Progenitor cell of endocrine pancreas (in vitro differentiated cells): ENCODE data around the gene ACP4. TPM values are rescaled to one million over a fixed set of nuclear protein-coding genes. Genes with fewer than 3 reads are reported as not detected.
"Not testable (repeated sequence)": the region's sequence is repeated elsewhere in the genome, so short reads cannot be mapped to it uniquely, and the experiment has no call there.

Source experiments
- DNase-seq: peaks from one replicate; pipeline ENCODE4 v3.0.0; 2021; ENCODE audit warnings: low spot score; ENCODE audit not compliant: unreplicated experiment
- H3K27ac Mint-ChIP-seq: 2 replicates; pipeline ENCODE4 v1.8.0; 2021; ENCODE audit warnings: mild to moderate bottlenecking, moderate library complexity, mixed read lengths
- H3K27me3 Mint-ChIP-seq: 2 replicates; pipeline ENCODE4 v1.8.0; 2021; ENCODE audit warnings: mixed read lengths
- H3K36me3 Mint-ChIP-seq: 2 replicates; pipeline ENCODE4 v1.8.0; 2022; ENCODE audit warnings: mixed read lengths; ENCODE audit not compliant: insufficient read depth
- H3K4me1 Mint-ChIP-seq: 2 replicates; pipeline ENCODE4 v1.8.0; 2021; ENCODE audit warnings: low read depth, mixed read lengths
- H3K4me3 Mint-ChIP-seq: 2 replicates; pipeline ENCODE4 v1.8.0; 2021; ENCODE audit warnings: low read depth, mild to moderate bottlenecking, moderate library complexity, mixed read lengths
- H3K9me3 Mint-ChIP-seq: 2 replicates; pipeline ENCODE4 v1.8.0; 2021; ENCODE audit warnings: low read depth, mixed read lengths
- total RNA-seq: library from RNA; stranded (reverse); gene quantifications from 2 replicates; pipeline ENCODE4 v1.2.1, GENCODE V29; 2021
- TF ChIP-seq, protein P1 (sequence below): fragments of 200-600 bp; sonication (generic); IDR thresholded peaks from one replicate; pipeline ENCODE4 v1.5.0; 2021; ENCODE audit warnings: antibody characterized with exemption, mild to moderate bottlenecking; ENCODE audit not compliant: unreplicated experiment

ACP4 gene
- total RNA-seq, 1 donor from 2014 or later, result not detected

DNA sequence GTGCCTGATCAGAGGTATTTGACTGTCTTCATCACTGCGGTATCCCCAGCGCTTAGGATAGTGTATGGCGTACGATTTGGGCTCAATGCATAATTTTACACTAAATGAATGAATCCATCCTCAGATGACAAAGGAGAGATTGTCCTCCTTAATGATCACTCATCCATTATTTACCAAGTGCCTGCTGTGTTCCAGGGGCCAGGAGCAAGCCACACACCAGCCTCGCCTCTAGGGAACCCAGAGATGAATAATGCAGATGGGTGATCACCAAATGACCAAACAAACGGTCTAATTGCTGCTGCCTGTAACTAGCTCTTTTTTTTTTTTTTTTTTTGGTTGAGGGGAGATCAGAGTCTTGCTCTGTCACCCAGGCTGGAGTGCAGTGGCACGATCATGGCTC is 25.8 kb upstream of the ACP4 start:
- Mint-ChIP-seq H3K4me3 (no peak overlapping the region), H3K27ac (no peak overlapping the region), H3K9me3 (peaks cover 3% of the 10 kb centered on the region), H3K27me3 (peaks cover 20% of the 10 kb centered on the region), H3K4me1 (no peaks in the 10 kb centered on the region), H3K36me3 (no peaks in the 10 kb centered on the region)
- TF ChIP-seq, protein P1, sequence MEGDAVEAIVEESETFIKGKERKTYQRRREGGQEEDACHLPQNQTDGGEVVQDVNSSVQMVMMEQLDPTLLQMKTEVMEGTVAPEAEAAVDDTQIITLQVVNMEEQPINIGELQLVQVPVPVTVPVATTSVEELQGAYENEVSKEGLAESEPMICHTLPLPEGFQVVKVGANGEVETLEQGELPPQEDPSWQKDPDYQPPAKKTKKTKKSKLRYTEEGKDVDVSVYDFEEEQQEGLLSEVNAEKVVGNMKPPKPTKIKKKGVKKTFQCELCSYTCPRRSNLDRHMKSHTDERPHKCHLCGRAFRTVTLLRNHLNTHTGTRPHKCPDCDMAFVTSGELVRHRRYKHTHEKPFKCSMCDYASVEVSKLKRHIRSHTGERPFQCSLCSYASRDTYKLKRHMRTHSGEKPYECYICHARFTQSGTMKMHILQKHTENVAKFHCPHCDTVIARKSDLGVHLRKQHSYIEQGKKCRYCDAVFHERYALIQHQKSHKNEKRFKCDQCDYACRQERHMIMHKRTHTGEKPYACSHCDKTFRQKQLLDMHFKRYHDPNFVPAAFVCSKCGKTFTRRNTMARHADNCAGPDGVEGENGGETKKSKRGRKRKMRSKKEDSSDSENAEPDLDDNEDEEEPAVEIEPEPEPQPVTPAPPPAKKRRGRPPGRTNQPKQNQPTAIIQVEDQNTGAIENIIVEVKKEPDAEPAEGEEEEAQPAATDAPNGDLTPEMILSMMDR, result no peak
- DNase-seq, result no peak

DNA sequence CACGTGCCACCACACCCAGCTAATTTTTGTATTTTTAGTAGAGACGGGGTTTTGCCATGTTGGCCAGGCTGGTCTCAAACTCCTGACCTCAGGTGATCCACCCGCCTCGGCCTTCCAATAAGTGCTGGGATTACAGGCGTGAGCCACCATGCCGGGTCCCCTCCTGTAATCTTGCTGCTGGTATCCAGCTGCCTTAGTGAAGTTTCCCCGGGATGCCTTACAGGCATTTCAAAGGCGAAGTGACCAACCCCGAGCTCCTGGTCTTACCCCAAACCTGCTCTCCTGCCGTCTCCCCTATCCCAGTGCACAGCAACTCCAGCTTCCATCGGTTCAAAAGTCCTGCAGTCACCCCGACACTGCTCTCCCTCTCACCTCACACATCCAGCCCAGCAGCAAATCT is 23.5 kb upstream of the ACP4 start:
- H3K9me3 Mint-ChIP-seq, H3K36me3 Mint-ChIP-seq: not testable (repeated sequence)

DNA sequence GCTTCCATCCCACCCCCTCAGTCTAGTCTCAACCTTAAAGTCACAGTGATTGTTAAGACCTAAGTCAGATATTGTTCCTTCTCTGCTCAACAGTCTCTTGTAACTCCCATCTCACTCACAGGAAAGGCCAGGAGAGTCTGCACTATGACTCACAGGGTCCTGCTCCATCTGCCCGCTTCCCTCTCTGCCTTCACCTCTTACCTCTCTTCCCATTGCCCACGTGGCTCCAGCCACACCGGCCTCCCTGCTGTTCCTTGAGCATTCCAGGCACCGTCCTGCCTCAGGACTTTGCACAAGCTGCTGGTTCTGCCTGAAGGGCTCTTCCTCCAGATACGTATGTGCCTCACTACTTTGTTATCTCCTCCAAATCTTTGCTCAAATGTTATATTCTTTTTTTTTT is 23.0 kb upstream of the ACP4 start:
- H3K9me3 Mint-ChIP-seq, H3K4me1 Mint-ChIP-seq, H3K36me3 Mint-ChIP-seq, H3K4me3 Mint-ChIP-seq, DNase-seq: not testable (repeated sequence)
- peaks cover 22% of the 10 kb centered on the region for H3K27me3 Mint-ChIP-seq
- H3K27ac Mint-ChIP-seq, result peak overlapping the region; percentile 15

More for the DNA sequence above, 23.5 kb upstream of the ACP4 start:
- DNase-seq, H3K4me3 Mint-ChIP-seq, H3K27ac Mint-ChIP-seq, H3K4me1 Mint-ChIP-seq: not testable (repeated sequence)
- peaks cover 22% of the 10 kb centered on the region for H3K27me3 Mint-ChIP-seq

- no peak overlapping the region for H3K27ac Mint-ChIP-seq
- no peaks in the 10 kb centered on the region for H3K9me3 Mint-ChIP-seq
- H3K4me1 Mint-ChIP-seq, result no peaks in the 10 kb centered on the region
- peaks cover 22% of the 10 kb centered on the region for H3K27me3 Mint-ChIP-seq
- no peak for DNase-seq
- TF ChIP-seq, protein P1, result no peak
- H3K36me3 Mint-ChIP-seq, result no peaks in the 10 kb centered on the region
- H3K4me3 Mint-ChIP-seq, result no peak overlapping the region
Measured at GRCh38 chr19:50768277-50768676, 21.9 kb upstream of the ACP4 start.

GRCh38 chr19:50770164-50770563 is 20.1 kb upstream of the ACP4 start, which contains the start of gene GPR32:
Gene GPR32, plus strand, starts transcription at chr19:50770464. Its CDS starts 137 bp downstream, at chr19:50770601.
- not testable (repeated sequence) for H3K36me3 Mint-ChIP-seq, H3K4me1 Mint-ChIP-seq, DNase-seq, H3K4me3 Mint-ChIP-seq, H3K9me3 Mint-ChIP-seq, H3K27ac Mint-ChIP-seq
- peaks cover 32% of the 10 kb centered on the region for H3K27me3 Mint-ChIP-seq

DNA sequence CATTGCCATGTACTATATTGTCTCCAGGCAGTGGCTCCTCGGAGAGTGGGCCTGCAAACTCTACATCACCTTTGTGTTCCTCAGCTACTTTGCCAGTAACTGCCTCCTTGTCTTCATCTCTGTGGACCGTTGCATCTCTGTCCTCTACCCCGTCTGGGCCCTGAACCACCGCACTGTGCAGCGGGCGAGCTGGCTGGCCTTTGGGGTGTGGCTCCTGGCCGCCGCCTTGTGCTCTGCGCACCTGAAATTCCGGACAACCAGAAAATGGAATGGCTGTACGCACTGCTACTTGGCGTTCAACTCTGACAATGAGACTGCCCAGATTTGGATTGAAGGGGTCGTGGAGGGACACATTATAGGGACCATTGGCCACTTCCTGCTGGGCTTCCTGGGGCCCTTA is 19.3 kb upstream of the ACP4 start:
- peaks cover 39% of the 10 kb centered on the region for H3K27me3 Mint-ChIP-seq
- H3K36me3 Mint-ChIP-seq, result no peaks in the 10 kb centered on the region
- no peak overlapping the region for H3K4me3 Mint-ChIP-seq
- H3K9me3 Mint-ChIP-seq, result no peaks in the 10 kb centered on the region
- H3K27ac Mint-ChIP-seq, result no peak overlapping the region
- TF ChIP-seq, protein P1, result no peak
- DNase-seq, result no peak
- H3K4me1 Mint-ChIP-seq, result no peaks in the 10 kb centered on the region

GRCh38 chr19:50772476-50772875 is 17.7 kb upstream of the ACP4 start:
- Mint-ChIP-seq H3K36me3 (no peaks in the 10 kb centered on the region), H3K9me3 (no peaks in the 10 kb centered on the region), H3K27me3 (peaks cover 44% of the 10 kb centered on the region), H3K27ac (no peak overlapping the region), H3K4me3 (no peak overlapping the region), H3K4me1 (no peaks in the 10 kb centered on the region)
- no peak for DNase-seq
- TF ChIP-seq, protein P1, result no peak

- not testable (repeated sequence) for DNase-seq, H3K27ac Mint-ChIP-seq, H3K4me1 Mint-ChIP-seq, H3K4me3 Mint-ChIP-seq, H3K36me3 Mint-ChIP-seq, H3K9me3 Mint-ChIP-seq
- peaks cover 48% of the 10 kb centered on the region for H3K27me3 Mint-ChIP-seq
Measured at GRCh38 chr19:50772912-50773311, 17.3 kb upstream of the ACP4 start.

- DNase-seq, H3K36me3 Mint-ChIP-seq, H3K4me1 Mint-ChIP-seq, H3K27ac Mint-ChIP-seq, H3K9me3 Mint-ChIP-seq, H3K4me3 Mint-ChIP-seq: not testable (repeated sequence)
- H3K27me3 Mint-ChIP-seq, result peaks cover 49% of the 10 kb centered on the region
Measured at GRCh38 chr19:50773454-50773853, 16.8 kb upstream of the ACP4 start.
